Suprapubic skin (tissue), 4 donors: ENCODE measurements around the gene MRM2. TPM values are rescaled to one million over a fixed set of nuclear protein-coding genes. Genes with fewer than 3 reads are reported as not detected.

Source experiments
- DNase-seq, 2 donors: peaks; one replicate each; pipeline ENCODE4 v3.0.0-alpha.2; 2019; ENCODE audit warnings: low spot score in 2 of 2
- H3K27ac ChIP-seq: fragments of 200-600 bp; sonication (generic); one replicate; pipeline ENCODE4 v1.5.1; 2019
- H3K27me3 ChIP-seq: fragments of 200-600 bp; sonication (generic); one replicate; pipeline ENCODE4 v1.5.1; 2019
- H3K36me3 ChIP-seq: fragments of 200-600 bp; sonication (generic); one replicate; pipeline ENCODE4 v1.5.1; 2019
- H3K4me1 ChIP-seq: fragments of 200-600 bp; sonication (generic); one replicate; pipeline ENCODE4 v1.5.1; 2019
- H3K4me3 ChIP-seq: fragments of 200-600 bp; sonication (generic); one replicate; pipeline ENCODE4 v1.5.1; 2019; ENCODE audit warnings: mild to moderate bottlenecking
- H3K9me3 ChIP-seq: fragments of 200-600 bp; sonication (generic); one replicate; pipeline ENCODE4 v1.5.1; 2019
- EP300 ChIP-seq: sonication (generic); formaldehyde crosslinking; IDR thresholded peaks from one replicate; pipeline ENCODE4 v1.6.1; 2017; ENCODE audit warnings: antibody characterized with exemption
- POLR2A ChIP-seq, 2 donors: fragments of 450-650 bp; IDR thresholded peaks; one replicate each; pipeline ENCODE4 v1.6.1; 2017; ENCODE audit warnings: antibody characterized with exemption in 2 of 2, mild to moderate bottlenecking in 2 of 2, moderate library complexity in 2 of 2
- POLR2AphosphoS5 ChIP-seq, 3 donors: sonication (generic); formaldehyde crosslinking; IDR thresholded peaks; one replicate each; pipeline ENCODE4 v1.6.1; 2017; ENCODE audit warnings: antibody characterized with exemption in 3 of 3
- WGBS: methylation state at CpG from one replicate; pipeline ENCODE4 v1.1.5; 2018; 5-methylcytosine and 5-hydroxymethylcytosine counted together
- total RNA-seq, 4 donors: library from RNA; depleted of rRNA; stranded (reverse); fragments of >200 nt; gene quantifications; one replicate each; pipeline ENCODE4 v1.1.0, GENCODE V29; 2016
- TF ChIP-seq, protein P1 (sequence below), 2 donors: fragments of 200-600 bp in 1 of 2; fragments of 450-650 bp in 1 of 2; sonication (generic) in 1 of 2; IDR thresholded peaks; one replicate each; pipeline ENCODE4 v1.5.1; 2016 to 2019; ENCODE audit warnings: antibody characterized with exemption in 2 of 2, mild to moderate bottlenecking in 1 of 2, moderate library complexity in 1 of 2

MRM2 gene
- total RNA-seq, 4 donors from 2014 or later: 11.3 to 41.8 (median 19.8) TPM

DNA sequence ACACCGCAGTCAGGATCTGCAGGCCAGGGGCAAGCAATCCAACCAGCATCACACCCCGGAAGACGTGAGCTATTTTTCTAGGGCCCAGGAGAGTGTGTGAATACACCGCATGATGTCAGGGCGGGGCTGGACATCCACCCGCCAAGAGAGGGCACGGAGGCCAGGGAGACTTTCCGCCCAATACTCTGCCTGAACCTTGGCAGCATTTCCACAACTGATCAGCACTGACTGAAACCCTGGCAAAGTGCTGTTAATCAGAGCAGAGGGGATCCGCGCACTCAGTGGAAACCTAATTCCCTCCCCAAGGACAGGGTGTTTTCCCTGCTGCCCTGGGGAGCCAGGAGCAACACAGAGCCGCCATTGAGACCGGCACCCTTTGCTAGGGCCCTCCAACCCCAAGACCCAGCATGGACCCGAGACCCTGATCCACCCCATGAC is 17.5 kb downstream of the MRM2 start:
- no peak for DNase-seq
- 62% methylated on average over 12 of the region's 13 CpGs for WGBS
- peak overlapping the region; percentile 61 for H3K27ac ChIP-seq
- no peaks in the 10 kb centered on the region for H3K9me3 ChIP-seq
- TF ChIP-seq EP300 (no peak), POLR2A (IDR thresholded peaks at IDR 0.05) (no peak), POLR2AphosphoS5 (IDR thresholded peaks at IDR 0.05) (no peak)
- TF ChIP-seq, protein P1, sequence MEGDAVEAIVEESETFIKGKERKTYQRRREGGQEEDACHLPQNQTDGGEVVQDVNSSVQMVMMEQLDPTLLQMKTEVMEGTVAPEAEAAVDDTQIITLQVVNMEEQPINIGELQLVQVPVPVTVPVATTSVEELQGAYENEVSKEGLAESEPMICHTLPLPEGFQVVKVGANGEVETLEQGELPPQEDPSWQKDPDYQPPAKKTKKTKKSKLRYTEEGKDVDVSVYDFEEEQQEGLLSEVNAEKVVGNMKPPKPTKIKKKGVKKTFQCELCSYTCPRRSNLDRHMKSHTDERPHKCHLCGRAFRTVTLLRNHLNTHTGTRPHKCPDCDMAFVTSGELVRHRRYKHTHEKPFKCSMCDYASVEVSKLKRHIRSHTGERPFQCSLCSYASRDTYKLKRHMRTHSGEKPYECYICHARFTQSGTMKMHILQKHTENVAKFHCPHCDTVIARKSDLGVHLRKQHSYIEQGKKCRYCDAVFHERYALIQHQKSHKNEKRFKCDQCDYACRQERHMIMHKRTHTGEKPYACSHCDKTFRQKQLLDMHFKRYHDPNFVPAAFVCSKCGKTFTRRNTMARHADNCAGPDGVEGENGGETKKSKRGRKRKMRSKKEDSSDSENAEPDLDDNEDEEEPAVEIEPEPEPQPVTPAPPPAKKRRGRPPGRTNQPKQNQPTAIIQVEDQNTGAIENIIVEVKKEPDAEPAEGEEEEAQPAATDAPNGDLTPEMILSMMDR (IDR thresholded peaks at IDR 0.05): no peak
- peaks cover 48% of the 10 kb centered on the region for H3K36me3 ChIP-seq
- H3K4me1 ChIP-seq: peaks cover 10% of the 10 kb centered on the region
- no peaks in the 10 kb centered on the region for H3K27me3 ChIP-seq
- H3K4me3 ChIP-seq: no peak overlapping the region

DNA sequence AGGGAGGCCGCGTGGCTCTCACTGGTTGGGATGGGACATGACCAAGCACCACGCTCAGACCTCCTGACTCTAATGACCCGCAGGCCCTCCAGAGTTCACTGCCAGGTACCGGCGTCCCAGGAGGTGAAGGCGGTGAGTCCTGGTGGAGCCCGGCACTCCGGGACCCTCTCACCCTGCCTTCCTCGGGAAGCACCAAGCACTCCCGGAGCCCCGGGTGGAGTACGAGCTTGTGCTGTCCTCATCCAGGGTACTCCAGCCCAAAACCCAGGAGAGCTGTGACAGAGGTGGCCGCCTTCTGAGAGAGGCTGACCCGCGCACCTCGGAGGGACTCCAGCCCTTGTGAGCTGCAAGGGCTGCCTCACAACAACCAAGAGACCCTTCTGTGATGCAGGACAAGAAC is 18.7 kb downstream of the MRM2 start:
- peaks cover 56% of the 10 kb centered on the region for H3K36me3 ChIP-seq
- no peak overlapping the region for H3K27ac ChIP-seq
- no peak overlapping the region for H3K4me3 ChIP-seq
- DNase-seq: no peak
- TF ChIP-seq, protein P1 (IDR thresholded peaks at IDR 0.05): no peak
- no peak for TF ChIP-seq POLR2A (IDR thresholded peaks at IDR 0.05)
- TF ChIP-seq EP300: no peak
- no peak for TF ChIP-seq POLR2AphosphoS5 (IDR thresholded peaks at IDR 0.05)
- WGBS: no CpG with 5 or more reads among the region's 17 CpGs
- no peaks in the 10 kb centered on the region for H3K9me3 ChIP-seq
- H3K27me3 ChIP-seq: no peaks in the 10 kb centered on the region
- H3K4me1 ChIP-seq: peaks cover 10% of the 10 kb centered on the region

- WGBS: 97% methylated on average over 9 of the region's 22 CpGs
- Histone ChIP-seq H3K4me3 (no peak overlapping the region), H3K27ac (no peak overlapping the region), H3K4me1 (peaks cover 10% of the 10 kb centered on the region), H3K9me3 (no peaks in the 10 kb centered on the region), H3K36me3 (peaks cover 64% of the 10 kb centered on the region), H3K27me3 (no peaks in the 10 kb centered on the region)
- TF ChIP-seq POLR2A (IDR thresholded peaks at IDR 0.05) (no peak), POLR2AphosphoS5 (IDR thresholded peaks at IDR 0.05) (no peak), EP300 (no peak)
- TF ChIP-seq, protein P1 (IDR thresholded peaks at IDR 0.05): no peak
- DNase-seq: no peak
Measured at GRCh38 chr7:2222516-2222915, 19.5 kb downstream of the MRM2 start.

DNA sequence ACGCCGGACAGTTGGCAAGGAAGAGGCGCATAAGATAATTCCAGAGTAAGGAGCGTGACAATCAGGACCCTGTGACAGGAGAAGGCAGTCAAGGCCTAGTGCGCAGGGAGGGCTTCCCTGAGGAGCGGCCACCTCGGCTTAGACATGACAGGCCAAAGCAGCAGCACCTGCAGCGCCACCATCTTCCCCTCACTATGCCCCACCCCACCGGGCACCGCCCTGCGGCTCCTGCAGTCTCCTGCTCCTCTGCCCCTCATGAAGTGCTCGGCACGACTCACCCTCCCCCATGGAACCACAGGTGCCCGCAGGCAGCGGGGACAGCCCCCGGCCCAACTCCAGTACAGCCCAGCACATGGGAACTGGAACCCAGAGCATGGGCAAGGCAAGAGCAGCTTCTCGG is 21.1 kb downstream of the MRM2 start:
- H3K36me3 ChIP-seq: peaks cover 72% of the 10 kb centered on the region

GRCh38 chr7:2220506-2220905 is 21.5 kb downstream of the MRM2 start:
- Histone ChIP-seq H3K36me3 (peaks cover 76% of the 10 kb centered on the region), H3K27me3 (no peaks in the 10 kb centered on the region), H3K9me3 (no peaks in the 10 kb centered on the region), H3K27ac (no peak overlapping the region), H3K4me1 (peaks cover 10% of the 10 kb centered on the region), H3K4me3 (no peak overlapping the region)
- WGBS: 92% methylated on average over 15 of the region's 16 CpGs
- DNase-seq: no peak
- no peak for TF ChIP-seq POLR2A (IDR thresholded peaks at IDR 0.05)
- TF ChIP-seq, protein P1 (IDR thresholded peaks at IDR 0.05): no peak
- no peak for TF ChIP-seq EP300
- no peak for TF ChIP-seq POLR2AphosphoS5 (IDR thresholded peaks at IDR 0.05)

More for the DNA sequence above, 21.1 kb downstream of the MRM2 start:
- Histone ChIP-seq H3K27me3 (no peaks in the 10 kb centered on the region), H3K9me3 (no peaks in the 10 kb centered on the region), H3K4me1 (peaks cover 10% of the 10 kb centered on the region), H3K4me3 (no peak overlapping the region), H3K27ac (no peak overlapping the region)
- no peak for DNase-seq
- 93% methylated on average over 12 of the region's 17 CpGs for WGBS
- TF ChIP-seq POLR2A (IDR thresholded peaks at IDR 0.05) (no peak), POLR2AphosphoS5 (IDR thresholded peaks at IDR 0.05) (no peak), EP300 (no peak)
- TF ChIP-seq, protein P1 (IDR thresholded peaks at IDR 0.05): no peak
